Naive B cell (primary cell): Measurements from ENCODE around the gene PBX4. TPM values are rescaled to one million over a fixed set of nuclear protein-coding genes. Genes with fewer than 3 reads are reported as not detected.
A peak's percentile ranks its signal among the peaks of the same experiment; 100 is the strongest.

Source experiments
- ATAC-seq, 2 donors: fragments of 150-1000 bp; cut with Tn5 transposase; 2 replicates each; pipeline ENCODE4 v1.10.0; 2021; ENCODE audit warnings: low read depth in 2 of 2, mild to moderate bottlenecking in 2 of 2, moderate library complexity in 2 of 2
- DNase-seq: peaks from one replicate; pipeline ENCODE4 v3.0.0; 2022
- H3K27ac Mint-ChIP-seq, 6 donors: one replicate each; pipeline ENCODE4 v1.8.0; 2020 to 2022; ENCODE audit warnings: mild to moderate bottlenecking in 6 of 6, mixed read lengths in 6 of 6, moderate library complexity in 5 of 6, inconsistent platforms in 2 of 6
- H3K27me3 Mint-ChIP-seq, 3 donors: one replicate each; pipeline ENCODE4 v1.8.0; 2021 to 2022; ENCODE audit warnings: mixed read lengths in 3 of 3, mild to moderate bottlenecking in 1 of 3
- H3K36me3 Mint-ChIP-seq, 2 donors: one replicate each; pipeline ENCODE4 v1.8.0; 2020 to 2022; ENCODE audit warnings: mixed read lengths in 2 of 2, inconsistent platforms in 1 of 2, mild to moderate bottlenecking in 1 of 2
- H3K4me1 Mint-ChIP-seq, 3 donors: one replicate each; pipeline ENCODE4 v1.8.0; 2020 to 2022; ENCODE audit warnings: mixed read lengths in 3 of 3, inconsistent platforms in 1 of 3, mild to moderate bottlenecking in 1 of 3, moderate library complexity in 1 of 3
- H3K4me3 Mint-ChIP-seq, 8 donors: one replicate each; pipeline ENCODE4 v1.8.0; 2020 to 2022; ENCODE audit warnings: mild to moderate bottlenecking in 8 of 8, mixed read lengths in 8 of 8, moderate library complexity in 8 of 8, inconsistent platforms in 2 of 8
- H3K9me3 Mint-ChIP-seq, 7 donors: one replicate each; pipeline ENCODE4 v1.8.0; 2020 to 2022; ENCODE audit warnings: mixed read lengths in 7 of 7, mild to moderate bottlenecking in 5 of 7, inconsistent platforms in 2 of 7, moderate library complexity in 1 of 7
- polyA plus RNA-seq, 6 donors: library from polyadenylated mRNA; unstranded; fragments of 300-500 nt; fragmentation: Illumina TruSeq; gene quantifications; one replicate each; pipeline ENCODE4 v1.2.3, GENCODE V29; 2021; ENCODE audit warnings: low read depth in 6 of 6

The PBX4 gene
- polyA plus RNA-seq, 6 donors from 2014 or later = 0.26 to 0.31 TPM; not detected in 4

GRCh38 chr19:19515642-19516519 lies 102.6 kb downstream of the PBX4 start, which contains the start of gene NDUFA13:
Gene NDUFA13 (plus strand): TSS chr19:19516225. CDS start chr19:19516239, 14 bp downstream.
- Mint-ChIP-seq H3K27ac (peak within 1 kb of the TSS; percentile 91 to 96 (median 95)), H3K36me3 (peaks cover 0 to 3% of the 10 kb centered on the region in 2 donors), H3K27me3 (no peaks in the 10 kb centered on the region), H3K4me1 (peaks cover 18 to 39% (median 18%) of the 10 kb centered on the region in 3 donors), H3K4me3 (peak within 1 kb of the TSS; percentile 91 to 98 (median 96)), H3K9me3 (no peaks in the 10 kb centered on the region)
- DNase-seq = peak; percentile 92
- peak; percentile 96 to 97 for ATAC-seq

GRCh38 chr19:19514881-19515641 lies 103.4 kb downstream of the PBX4 start, which contains the start of gene TSSK6:
Gene TSSK6 (minus strand): TSS chr19:19515548. CDS start chr19:19515427, 121 bp downstream.
- Mint-ChIP-seq H3K27ac (peak within 1 kb of the TSS; percentile 91 to 96 (median 95)), H3K4me3 (peak within 1 kb of the TSS; percentile 91 to 98 (median 96)), H3K9me3 (no peaks in the 10 kb centered on the region), H3K4me1 (peaks cover 13 to 36% (median 15%) of the 10 kb centered on the region in 3 donors), H3K27me3 (no peaks in the 10 kb centered on the region), H3K36me3 (no peaks in the 10 kb centered on the region)
- no peak for ATAC-seq
- no peak for DNase-seq

GRCh38 chr19:19514215-19514657 lies 104.3 kb downstream of the PBX4 start:
- no peak for DNase-seq
- no peak for ATAC-seq
- Mint-ChIP-seq H3K4me1 (peaks cover 5 to 28% (median 7%) of the 10 kb centered on the region in 3 donors), H3K4me3 (peak overlapping the region in 7 of 8 donors; percentile 41 to 76 (median 58)), H3K27ac (no peak overlapping the region), H3K36me3 (no peaks in the 10 kb centered on the region), H3K9me3 (no peaks in the 10 kb centered on the region), H3K27me3 (no peaks in the 10 kb centered on the region)

GRCh38 chr19:19513682-19514081 lies 104.8 kb downstream of the PBX4 start:
- peak overlapping the region in 1 of 6 donors; percentile 47 for H3K27ac Mint-ChIP-seq
- ATAC-seq (no peak), DNase-seq (no peak)
- no peaks in the 10 kb centered on the region for H3K9me3 Mint-ChIP-seq
- peak overlapping the region in 5 of 8 donors; percentile 41 to 76 (median 52) for H3K4me3 Mint-ChIP-seq
- H3K4me1 Mint-ChIP-seq = peaks cover 3 to 26% (median 4%) of the 10 kb centered on the region in 3 donors
- no peaks in the 10 kb centered on the region for H3K36me3 Mint-ChIP-seq
- H3K27me3 Mint-ChIP-seq = no peaks in the 10 kb centered on the region

Other genes with a start within 250 kb of the PBX4 start
- 10 to 100 TPM in 3 of 6 donors, 1 to 10 TPM in 3; 2.2 to 19.2 (median 10.6) TPM for gene GATAD2A, start 213.0 kb downstream of the PBX4 start, polyA plus RNA-seq
- gene TSSK6, start 103.1 kb downstream of the PBX4 start, polyA plus RNA-seq = 1 to 10 TPM; 1.1 to 4.3 (median 2.3) TPM
- 100 to 1,000 TPM; 226 to 324 (median 271) TPM for gene NDUFA13, start 102.5 kb downstream of the PBX4 start, polyA plus RNA-seq
- gene YJEFN3, start 89.8 kb downstream of the PBX4 start, polyA plus RNA-seq = under 1 TPM in 2 of 6 donors, not detected in 4; 0.17 TPM
- under 1 TPM in 1 of 6 donors, not detected in 5; 0.11 TPM for gene CILP2, start 80.4 kb downstream of the PBX4 start, polyA plus RNA-seq
- gene LPAR2, start 9.5 kb upstream of the PBX4 start, polyA plus RNA-seq = 10 to 100 TPM in 2 of 6 donors, 1 to 10 TPM in 4; 6.1 to 13.0 (median 8.4) TPM
- gene GMIP, start 25.0 kb upstream of the PBX4 start, polyA plus RNA-seq = 10 to 100 TPM; 41.4 to 79.9 (median 49.1) TPM
- 10 to 100 TPM; 13.2 to 59.0 (median 17.5) TPM for gene ATP13A1, start 45.0 kb upstream of the PBX4 start, polyA plus RNA-seq
- gene ZNF101, start 50.2 kb upstream of the PBX4 start, polyA plus RNA-seq = 10 to 100 TPM; 29.2 to 66.9 (median 37.4) TPM
- gene ZNF14, start 114.4 kb upstream of the PBX4 start, polyA plus RNA-seq = 10 to 100 TPM in 4 of 6 donors, 1 to 10 TPM in 2; 6.6 to 26.6 (median 10.7) TPM
- 10 to 100 TPM; 35.0 to 45.5 (median 38.9) TPM for gene ZNF506, start 203.1 kb upstream of the PBX4 start, polyA plus RNA-seq
- gene ZNF253, start 247.2 kb upstream of the PBX4 start, polyA plus RNA-seq = 10 to 100 TPM; 12.6 to 22.6 (median 19.8) TPM